SKM-1 treated with dmso at 0.1 percent for 144 hours (cell line): Measurements from ENCODE around the gene PRPS2.

Source experiments
- DNase-seq: peaks from one replicate; lab custom pipeline; 2025; ENCODE audit not compliant: unreplicated experiment; lab: John Stamatoyannopoulos, UW

The PRPS2 gene

DNA sequence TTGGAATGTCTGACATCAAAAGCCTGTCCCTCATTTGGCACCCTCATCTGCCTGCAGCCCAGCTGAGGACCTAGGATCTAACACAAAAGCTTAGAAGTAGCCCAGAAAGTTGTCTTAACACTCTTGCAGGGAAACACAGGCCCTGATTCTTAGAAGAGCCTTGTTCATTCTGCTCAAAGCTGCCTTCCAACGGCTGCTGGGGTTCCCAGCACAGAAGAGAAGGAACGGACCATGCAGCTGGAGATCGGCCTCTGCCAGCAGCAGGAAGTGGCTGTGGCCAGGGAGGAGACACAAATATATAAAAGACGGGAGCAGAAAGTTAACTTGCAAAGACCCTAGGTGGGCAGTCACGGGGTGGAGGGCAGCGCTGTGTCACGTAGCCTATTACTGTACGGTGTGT lies 20.4 kb downstream of the PRPS2 start:
- no peak for DNase-seq

DNA sequence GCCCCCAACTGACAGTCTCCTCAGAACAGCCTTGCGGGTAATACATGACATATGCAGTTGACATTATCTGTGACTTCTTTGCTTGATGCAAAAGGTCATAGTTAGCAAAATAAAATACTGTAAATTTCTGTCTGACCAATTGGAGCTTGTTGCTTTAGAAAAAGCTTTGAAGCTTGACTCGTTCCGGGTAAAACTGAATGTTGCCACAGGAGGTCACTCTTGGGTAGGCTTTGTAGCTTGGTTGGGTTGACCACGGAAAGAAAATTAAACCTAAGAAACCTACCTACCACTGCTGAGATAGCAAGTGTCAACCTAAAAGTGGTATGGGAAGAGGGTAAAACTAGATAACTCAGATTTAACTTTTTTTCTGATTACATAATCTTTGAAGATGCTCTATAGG lies 23.2 kb downstream of the PRPS2 start:
- DNase-seq, result peak; percentile 7

DNA sequence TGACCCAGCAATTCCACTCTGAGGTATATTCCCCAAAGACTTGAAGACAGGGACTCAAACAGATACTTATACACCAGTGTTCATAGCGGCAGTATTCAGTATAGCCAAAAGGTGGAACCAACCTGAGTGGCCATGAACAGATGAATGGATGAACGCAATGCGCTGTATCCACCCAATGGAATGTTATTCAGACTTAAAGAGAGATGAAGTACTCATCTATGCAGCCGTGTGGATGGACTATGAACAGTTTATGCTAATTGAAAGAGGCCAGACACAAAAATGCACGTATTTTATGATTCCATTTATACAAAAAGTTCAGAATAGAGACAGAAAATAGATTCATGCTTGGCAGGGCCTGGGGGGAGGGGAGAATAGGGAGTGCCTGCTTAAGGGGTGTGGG lies 26.3 kb downstream of the PRPS2 start:
- DNase-seq, result no peak

DNA sequence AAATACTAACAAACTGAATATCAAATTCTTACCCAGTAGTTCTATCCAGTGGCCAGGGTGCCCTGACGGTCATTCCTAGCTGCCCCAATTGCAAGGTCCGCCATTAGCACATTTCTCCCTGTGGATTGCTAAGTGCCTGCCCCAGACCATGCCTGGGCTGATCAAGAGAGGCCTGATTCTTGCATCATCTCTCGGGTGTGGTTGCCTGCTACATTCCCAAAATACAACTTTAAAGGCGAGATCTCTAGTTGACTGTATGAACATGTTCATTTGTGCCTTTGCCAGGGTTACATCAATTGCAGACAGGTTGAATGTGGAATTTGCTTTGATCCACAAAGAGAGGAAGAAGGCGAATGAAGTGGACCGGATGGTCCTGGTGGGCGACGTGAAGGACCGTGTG lies 28.0 kb downstream of the PRPS2 start:
- no peak for DNase-seq

DNA sequence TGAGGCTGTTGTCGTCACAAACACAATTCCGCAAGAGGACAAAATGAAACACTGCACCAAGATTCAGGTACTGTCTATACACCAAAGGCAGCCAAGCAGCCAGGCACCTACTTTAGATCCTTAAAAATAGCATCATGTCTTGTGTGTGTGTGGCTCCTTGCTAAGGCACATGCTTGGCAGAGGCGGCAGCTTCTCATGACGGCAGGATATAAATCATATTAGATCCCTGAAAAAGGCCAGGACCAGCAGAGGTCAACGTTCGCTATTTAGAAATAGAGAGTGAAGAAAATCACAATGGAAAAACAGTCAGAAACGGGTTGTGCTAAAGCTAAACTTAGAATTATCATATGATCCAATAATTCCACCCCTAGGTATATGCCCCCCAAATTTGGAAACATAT lies 29.5 kb downstream of the PRPS2 start:
- DNase-seq, result no peak

DNA sequence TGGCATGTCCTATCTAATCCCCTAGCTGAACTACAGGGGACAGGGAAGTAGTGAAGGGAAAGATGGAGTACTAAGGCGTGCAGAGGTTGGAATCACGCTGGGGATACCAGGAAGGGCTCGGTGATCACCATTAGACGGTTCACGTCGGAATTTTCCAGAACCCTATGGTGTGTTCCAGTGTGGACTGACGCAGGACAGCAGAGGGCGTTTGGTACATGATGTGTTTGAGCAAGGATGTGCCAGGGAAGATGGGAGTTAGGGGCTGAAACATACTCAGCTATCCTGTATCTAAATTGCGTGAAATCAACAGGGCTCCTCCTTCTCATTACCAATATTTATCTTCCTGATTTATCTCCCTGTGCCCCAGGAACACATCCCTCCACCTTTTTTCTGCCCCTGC lies 33.7 kb downstream of the PRPS2 start:
- no peak for DNase-seq

DNA sequence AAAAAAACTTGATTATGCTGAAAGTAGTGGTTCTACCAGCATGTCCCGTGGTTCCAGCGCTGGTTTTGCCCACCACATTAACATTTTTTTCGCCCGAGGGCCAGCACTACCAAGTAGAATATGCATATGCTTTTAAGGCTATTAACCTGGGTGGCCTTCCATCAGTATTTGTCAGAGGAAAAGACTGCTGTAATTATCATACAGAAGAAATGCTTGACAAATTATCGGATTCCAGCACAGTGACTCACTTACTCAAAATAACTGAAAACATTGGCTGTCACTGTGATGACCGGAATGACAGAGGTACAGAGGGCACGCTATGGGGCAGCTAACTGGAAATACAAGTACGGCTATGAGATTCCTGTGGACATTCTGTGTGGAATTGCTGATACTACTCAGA lies 34.6 kb downstream of the PRPS2 start:
- DNase-seq, result no peak

DNA sequence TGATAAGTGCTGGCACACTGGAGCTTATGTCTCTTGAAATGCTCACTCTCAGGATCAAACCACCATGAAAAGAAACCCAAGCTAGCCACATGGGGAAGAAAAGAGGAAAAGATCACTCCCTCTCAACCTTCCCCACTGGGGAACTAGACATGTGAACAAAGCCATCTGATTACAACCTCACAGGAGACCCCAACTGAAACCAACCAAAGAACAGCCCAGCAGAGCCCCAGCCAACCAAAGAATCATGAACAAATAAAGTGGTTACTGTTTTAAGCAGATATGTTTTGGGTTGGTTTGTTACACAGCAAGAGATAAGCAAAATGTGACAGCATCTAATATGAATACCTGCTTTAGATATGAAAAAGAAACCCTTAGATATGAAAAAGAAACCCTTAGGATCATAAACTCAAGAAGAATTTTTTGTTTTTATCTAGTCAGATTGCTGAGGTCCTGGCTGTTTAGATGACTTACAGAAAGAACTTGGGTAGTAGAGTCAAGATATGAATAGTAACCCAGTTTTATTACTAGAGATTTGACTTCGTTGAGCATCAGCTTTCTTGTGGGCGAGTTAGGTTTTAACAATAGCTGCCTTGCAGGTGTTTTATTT lies 52.0 kb downstream of the PRPS2 start:
- no peak for DNase-seq

DNA sequence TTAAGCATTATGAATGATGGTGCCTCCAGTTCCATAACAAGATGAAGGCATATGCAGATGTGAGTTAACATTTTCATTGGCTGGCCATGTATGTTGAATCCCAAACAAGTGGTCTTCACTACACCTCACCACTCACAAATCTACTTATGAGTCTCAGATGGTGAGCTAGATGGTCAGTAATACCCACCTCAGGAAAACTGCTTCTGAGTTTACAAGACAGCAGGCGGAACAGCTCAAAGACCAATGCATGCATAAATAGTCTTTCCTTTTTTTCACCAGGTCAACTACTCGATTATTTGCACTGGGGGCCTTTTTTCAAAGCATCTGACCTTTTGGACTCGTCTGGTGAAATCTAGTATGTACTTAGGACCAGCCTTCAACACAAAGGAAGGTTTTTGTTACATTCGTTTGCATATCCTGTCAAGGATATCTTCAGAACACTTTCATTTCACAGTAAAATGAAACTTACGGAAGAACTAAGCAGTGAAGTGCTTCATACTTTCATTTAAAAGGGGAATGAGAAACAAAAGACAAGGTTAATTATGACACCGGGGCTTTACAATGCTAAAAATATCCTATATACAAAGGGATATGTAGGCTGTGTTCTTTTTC lies 52.6 kb downstream of the PRPS2 start:
- DNase-seq, result no peak

DNA sequence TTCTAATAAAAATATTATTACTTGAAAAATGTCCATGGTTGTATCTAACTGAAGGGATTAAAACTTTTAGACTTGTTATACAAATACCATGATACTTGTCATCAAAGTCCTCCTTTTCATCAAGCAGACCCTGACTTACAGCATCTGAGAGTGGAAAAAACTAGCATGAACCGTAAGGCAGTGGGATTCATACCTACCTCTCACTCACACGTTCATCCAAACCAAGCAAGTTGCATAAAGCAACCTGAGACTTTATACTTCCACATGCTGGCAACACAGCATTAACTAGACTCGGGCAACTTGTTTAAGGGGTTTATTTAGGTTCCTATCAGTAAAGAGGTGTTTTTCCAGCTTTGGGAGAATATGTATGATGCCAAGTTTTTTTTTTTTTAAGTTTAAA lies 53.1 kb downstream of the PRPS2 start:
- no peak for DNase-seq

DNA sequence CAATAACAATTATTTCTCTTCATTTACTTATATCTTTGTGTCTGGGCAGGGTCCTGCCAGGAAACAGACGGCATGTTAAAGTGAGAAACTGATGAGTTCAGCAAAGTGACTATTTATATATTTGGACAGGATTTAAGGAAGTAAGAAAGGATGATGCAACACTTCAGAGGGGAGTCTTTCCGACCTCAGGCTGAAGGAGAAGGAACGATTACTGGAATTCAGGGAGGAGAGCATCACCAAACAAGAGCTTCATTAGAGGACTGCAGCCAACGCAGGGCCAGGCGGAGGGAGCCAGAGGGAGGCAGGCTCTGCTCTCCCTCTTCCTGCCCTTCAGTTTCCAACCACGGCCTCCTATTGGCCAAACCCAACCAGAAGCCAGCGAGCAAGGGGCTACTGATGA lies 74.1 kb downstream of the PRPS2 start:
- DNase-seq, result peak; percentile 37

DNA sequence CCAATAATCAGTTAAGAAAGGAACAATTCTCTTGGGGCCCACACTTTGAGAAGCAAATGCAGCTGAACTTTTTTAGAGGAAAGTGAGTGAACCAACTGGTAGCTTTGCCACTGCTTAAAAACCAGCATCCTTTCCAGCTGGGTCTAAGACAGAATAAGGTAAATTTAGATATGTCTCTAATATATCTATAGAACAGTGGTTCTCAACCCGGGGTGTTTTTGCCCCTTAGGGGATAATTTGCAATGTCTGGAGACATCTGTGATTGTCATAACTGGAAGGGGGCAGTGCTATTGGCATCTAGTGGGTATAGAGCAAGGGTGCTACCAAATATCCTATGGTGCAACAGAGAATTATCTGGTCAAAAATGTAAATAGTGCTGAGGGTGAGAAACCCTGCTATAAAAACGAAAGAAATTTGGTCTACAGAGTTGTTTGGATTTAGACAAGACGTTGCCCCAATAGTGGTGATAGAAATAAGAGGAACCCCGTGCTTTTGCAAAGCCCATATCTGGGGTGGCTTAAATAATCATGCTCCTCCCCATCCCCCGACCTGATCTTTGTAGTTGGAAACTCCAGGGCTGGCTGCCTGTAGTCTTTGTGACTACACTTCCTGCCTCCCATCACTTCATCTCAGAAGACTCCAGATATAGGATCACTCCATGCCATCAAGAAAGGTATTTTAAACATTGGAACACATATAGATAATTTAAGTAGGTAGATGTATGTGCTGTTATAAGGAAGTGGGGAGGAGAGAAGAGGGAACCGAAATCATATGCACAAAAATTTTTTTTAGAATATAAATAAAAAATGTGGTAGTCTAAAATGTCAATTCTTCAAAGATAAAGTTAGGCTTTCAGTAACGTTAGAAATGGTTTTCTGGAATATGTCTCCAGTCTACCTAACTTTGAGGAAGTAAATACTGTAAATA lies 75.5 kb downstream of the PRPS2 start, which contains the start of gene TLR7:
Gene TLR7 (plus strand): TSS at position 622 of the 927 bp plus-strand sequence. CDS start 507 bp downstream, outside the sequence.
- DNase-seq, result no peak

DNA sequence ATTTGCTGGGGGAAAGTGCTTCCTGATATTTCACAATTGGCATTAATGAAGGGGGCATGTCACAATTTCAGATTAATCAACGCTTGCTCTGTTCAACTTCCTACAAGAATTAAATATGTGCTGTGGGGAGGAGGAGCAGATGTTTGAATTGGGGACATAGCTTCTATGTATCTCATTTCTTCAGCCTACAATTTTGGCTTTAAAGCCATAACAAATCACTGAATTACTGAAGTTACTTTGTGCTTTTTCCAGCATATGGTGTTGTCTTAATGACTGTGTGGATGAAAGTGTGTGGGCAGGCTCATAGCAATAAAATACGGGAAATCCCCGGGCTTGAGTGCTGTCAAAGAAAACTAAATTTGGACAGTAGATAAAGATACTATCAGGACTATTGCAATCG lies 76.5 kb downstream of the PRPS2 start:
- DNase-seq, result no peak

DNA sequence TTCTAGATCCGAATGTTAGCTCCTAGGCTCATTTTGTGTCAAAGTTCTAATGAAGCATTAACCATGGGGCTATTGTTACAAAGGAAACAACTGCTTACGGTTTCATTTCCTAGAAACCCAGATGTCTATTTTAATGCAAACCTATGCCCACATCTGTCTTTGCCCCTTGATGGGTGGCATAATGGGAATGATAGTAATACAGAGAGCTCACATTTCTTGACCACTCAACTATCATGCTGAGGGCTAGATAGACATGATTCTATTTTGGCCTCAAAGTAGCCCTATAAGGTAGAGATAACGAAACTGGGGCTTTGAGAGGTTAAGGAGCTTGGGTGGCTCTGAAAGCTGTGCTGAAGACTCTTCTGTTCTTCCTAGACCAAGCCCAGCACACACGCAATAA lies 77.5 kb downstream of the PRPS2 start:
- no peak for DNase-seq

DNA sequence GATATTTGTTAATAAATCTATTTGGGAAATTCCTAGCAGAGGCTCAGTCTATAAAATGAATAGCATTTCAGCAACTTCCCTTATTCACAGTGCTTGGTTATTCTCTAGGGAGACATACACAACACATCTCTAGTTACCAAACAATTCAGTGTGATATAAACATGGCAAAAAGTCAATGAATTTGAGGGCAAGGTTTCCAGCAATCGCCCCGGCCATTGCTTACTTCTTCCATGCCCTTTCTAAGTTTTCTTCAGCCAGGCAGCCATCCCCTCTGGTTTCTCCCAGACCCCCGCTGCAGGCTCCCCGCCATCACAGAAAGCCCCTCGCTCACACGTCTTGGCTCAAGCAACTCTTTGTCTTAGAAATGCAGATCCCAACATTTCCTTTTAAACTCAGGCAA lies 80.0 kb downstream of the PRPS2 start:
- no peak for DNase-seq

DNA sequence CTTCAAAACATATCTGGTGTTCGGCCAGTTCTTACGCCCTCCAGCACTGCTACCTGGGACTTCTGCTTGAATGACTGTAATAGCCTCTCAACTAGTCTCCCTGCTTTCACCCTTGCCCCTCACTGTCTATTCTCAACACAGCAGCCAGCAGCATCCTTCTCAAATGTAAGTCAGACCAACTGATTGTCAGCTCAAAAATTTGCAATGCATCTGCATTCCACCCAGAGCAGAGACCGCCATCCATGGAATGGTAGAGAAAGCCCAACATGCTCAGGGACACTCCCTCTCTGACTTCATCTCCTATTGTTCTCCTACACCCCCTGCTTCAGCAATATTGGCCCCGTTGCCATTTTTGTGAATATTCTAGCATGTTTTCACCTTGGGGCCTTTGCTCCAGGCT lies 81.5 kb downstream of the PRPS2 start:
- DNase-seq, result no peak
